CD4-positive, alpha-beta T cell treated with Interleukin-21 for 1 hour (primary cell): ENCODE results near the gene UBE2O.

ENCODE experiments used
- DNase-seq: peaks from one replicate; pipeline ENCODE4 v3.0.0-alpha.2; 2020

The UBE2O gene

DNA sequence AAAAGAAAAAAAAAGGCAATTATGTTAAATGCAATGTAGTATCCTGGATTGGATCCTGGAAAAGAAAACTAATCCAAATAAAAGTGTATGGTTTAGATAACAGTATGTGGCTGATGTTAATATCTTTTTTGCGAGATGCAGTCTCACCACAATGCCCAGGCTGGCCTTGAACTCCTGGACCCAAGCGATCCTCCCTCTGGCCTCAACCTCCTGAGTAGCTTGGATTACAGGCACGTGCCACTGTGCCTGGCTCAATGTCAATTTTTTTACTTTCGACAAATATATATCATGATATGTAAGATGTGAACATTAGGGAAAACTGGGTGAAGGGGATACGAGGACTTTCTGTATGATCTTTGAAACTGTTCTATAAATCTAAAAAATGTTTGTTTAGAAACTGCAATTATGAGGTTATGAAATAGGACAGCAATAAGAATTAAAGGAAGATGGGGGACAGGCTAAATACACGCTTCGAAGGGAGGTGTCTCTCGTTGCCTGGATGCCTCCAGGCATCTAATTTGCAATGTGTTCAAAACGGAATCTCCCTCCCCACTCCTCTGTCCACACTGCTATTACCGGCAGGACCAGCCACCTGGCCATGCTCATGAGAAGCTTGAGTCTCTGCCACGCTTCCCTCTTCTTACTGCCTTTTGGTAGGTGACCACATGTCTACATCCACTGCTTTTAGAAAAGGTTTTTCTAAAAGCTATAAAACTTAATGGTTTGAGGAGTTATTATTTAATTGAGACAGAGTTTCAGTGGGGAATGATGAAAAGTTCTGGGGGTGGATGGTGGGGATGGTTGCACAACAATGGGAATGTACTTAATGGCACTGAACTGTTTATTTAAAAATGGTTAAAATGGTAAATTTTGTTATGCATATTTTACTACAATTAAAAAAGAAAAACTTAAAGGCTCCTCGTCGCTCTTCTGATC lies 15.2 kb downstream of the UBE2O start:
- DNase-seq: no peak

DNA sequence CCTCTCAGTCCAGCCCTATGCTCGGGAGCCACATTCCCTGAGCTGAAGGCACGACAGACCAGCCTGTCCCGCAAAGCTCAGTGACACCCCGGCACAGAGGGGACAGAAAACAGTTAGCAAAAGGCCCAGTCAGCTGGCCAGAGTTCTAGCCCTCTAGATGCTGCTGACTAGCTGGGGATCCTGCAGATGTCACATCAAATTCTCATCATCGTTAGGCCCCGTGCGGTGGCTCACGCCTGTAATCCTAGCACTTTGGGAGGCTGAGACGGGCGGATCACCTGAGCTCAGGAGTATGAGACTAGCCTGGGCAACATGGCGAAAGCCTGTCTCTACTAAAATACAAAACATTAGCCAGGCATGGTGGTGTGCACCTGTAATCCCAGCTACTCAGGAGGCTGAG lies 17.2 kb downstream of the UBE2O start:
- DNase-seq: no peak

- DNase-seq: no peak
Observed at GRCh38 chr17:76434870-76435269, 18.1 kb downstream of the UBE2O start.

GRCh38 chr17:76433693-76434092 lies 19.3 kb downstream of the UBE2O start:
- DNase-seq: no peak

DNA sequence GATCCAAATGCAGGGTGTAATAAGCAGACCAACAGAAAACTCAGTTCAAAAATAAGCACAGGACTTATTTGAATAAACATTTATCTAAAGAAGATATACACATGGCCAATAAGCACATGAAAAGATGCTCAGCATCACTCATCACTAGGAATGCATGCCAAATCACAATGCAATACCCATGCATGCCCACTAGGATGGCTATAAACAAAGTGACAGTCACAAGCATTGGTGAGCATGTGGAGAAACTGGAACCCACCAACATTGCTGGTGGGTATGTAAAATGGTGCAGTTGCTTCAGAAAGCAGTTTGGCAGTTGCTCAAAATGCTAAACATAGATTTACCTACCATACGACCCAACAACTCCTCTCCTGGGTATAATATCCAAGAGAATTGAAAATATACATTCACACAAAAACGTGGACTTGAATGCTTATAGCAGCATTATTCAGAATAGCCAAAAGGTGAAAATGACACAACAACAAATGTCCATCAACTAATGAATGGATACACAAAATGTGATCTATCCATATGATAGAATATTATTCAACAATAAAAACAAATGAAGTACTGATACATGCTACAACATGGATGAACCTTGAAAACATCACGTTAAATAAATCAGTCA lies 20.1 kb downstream of the UBE2O start:
- DNase-seq: peak; percentile 11

DNA sequence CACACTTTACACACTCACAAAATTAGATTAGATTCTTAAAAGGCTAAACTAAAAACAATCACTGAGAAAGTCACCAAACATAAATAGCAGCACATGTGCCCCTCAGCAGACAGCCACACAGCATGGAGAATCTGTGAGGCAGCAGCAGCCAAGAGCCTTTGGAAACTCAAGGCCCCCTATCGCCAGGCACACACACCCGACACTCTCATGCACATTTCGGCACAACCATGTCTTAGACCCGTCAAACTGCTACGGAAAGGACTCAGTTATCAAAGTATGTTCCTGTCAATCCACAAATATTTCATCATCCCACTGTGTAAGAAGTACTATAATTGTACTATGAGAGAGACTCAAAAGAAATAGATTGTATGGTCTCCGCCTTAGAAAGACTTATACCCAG lies 20.9 kb downstream of the UBE2O start:
- no peak for DNase-seq

GRCh38 chr17:76431509-76431908 lies 21.4 kb downstream of the UBE2O start:
- no peak for DNase-seq

- DNase-seq: no peak
Observed at GRCh38 chr17:76428511-76428910, 24.4 kb downstream of the UBE2O start.

DNA sequence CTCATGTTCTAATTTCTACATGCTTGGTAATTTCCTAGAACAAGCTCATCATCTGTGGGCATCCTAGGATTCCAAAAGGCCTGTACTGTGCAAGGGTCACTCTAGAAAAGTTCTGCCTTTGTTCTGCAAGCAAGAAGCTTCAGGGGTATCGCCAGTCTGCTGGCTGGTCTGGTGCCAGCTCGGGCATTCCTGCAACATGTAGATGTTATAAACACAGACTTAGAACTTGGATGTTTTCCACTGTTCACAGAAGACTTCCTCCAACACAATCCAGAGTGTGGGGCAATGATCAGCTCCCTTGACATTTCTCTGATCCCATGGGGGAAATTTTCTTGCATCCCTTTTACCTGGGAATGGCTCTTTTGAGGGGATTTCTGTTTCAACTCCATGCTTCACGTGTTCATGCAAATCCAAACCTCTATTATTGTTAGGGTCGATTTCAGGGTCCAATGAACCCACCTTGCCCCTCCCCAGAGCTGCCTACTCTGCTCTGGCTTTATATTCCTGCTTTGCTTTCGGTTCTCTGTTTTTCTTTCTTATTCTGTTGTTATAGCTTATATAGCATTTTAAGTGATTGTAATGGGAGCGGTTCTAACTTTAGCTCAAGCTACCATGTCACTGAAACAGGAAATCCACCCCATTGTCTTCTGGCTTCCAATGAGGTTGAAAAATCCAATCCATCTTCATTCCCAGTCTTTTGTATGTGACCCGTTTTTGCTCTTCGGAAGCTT lies 25.3 kb downstream of the UBE2O start:
- DNase-seq: no peak

- DNase-seq: no peak
Observed at GRCh38 chr17:76426853-76427252, 26.1 kb downstream of the UBE2O start.

GRCh38 chr17:76422860-76423259 lies 30.1 kb downstream of the UBE2O start:
- no peak for DNase-seq

DNA sequence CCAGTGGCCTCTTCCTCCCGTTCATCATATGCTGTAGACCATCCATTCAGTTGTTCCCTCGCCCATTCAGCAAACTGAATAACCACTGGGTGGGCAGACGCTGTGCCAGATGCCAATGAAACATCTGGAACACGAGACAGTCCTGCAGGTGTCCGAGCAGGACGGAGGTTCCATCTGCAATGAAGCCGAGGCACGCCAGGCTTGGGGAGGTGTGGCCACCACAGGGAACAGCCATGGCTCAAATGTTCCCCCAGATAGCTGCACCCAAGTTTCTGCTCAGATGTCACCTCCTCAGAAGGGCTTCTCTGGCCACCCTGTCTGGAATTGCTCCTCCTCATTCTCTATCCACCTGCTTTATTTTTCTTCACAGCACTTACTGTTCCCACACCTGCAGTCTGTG lies 30.5 kb downstream of the UBE2O start:
- DNase-seq: no peak

- no peak for DNase-seq
Observed at GRCh38 chr17:76421044-76421407, 31.9 kb downstream of the UBE2O start.

DNA sequence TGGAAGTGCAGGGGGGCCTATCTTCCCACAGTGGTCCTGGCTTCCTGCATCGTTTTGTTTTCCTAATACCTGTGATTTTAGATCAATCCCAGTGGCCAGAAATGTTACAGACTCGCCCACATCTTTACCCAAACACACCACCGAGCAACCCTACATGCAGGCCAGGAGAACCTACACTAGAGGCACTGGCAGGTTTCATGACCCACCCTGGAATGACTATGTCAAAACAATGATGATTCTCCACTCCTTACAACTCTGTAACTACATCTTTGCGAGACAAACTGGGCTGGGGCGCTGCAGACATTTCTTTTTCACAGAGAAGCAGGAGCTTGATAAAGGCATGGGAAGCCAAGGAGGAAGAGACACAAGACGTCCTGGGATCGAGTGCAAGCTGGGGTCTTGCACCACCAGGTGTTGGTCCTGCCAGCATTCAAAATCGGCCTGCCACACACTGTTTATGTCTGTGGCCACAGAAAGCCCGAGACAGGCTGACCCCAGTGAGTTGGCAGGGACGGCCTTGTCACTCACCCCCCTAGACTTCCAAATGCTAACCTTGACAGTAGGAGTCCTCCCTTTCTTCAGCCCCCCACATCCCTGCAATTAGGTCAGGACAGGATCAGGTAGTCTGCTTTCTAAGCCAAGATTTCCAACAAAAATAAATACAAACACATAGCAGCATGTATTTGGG lies 32.5 kb downstream of the UBE2O start:
- no peak for DNase-seq

DNA sequence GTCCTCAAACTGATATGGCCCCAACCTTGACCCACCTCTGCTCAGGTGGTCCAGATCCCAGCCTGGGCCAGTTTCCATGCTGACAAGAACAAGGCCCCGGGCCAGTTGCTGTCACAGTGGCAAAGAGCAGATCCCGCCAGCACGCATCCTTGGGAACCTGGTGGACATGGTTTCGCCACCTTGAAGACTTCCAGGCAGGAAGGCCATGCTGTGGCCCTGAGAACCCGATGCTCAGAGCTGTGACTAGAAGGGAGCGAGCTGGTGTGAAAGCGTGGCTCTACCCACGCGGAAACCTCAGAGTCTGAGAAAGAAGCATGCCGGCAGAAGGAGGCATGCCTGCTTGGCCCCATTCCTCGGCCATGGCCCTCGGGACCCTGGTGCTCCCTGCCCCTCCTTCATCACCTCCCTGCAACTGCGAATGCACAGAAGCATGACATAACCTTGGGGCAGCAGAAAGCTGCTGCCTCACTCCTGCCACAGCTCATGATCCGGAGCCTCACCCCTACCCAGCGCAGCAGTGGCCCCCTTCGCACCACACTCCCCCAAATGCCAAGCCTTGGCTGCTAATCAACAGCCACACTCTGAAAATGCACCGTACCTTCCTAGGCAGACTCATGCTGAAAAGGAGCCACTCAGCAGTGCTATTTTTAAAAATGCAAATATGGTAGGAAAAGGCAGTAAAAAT lies 33.2 kb downstream of the UBE2O start:
- DNase-seq: no peak

GRCh38 chr17:76417499-76418143 lies 35.3 kb downstream of the UBE2O start:
- no peak for DNase-seq

- DNase-seq: no peak
Observed at GRCh38 chr17:76416899-76417298, 36.1 kb downstream of the UBE2O start.

- DNase-seq: no peak
Observed at GRCh38 chr17:76416457-76416856, 36.5 kb downstream of the UBE2O start.

GRCh38 chr17:76415786-76416185 lies 37.2 kb downstream of the UBE2O start:
- DNase-seq: no peak

- DNase-seq: no peak
Observed at GRCh38 chr17:76414334-76415295, 38.3 kb downstream of the UBE2O start.

GRCh38 chr17:76411247-76411646 lies 41.7 kb downstream of the UBE2O start:
- DNase-seq: no peak
